DMS153 treated with DMSO at 0.1 percent for 48 hours (cell line): ENCODE data around the gene PRSS50.

Source experiments
- DNase-seq: peaks from one replicate; lab custom pipeline; 2025; ENCODE audit not compliant: unreplicated experiment; lab: John Stamatoyannopoulos, UW

PRSS50 gene

DNA sequence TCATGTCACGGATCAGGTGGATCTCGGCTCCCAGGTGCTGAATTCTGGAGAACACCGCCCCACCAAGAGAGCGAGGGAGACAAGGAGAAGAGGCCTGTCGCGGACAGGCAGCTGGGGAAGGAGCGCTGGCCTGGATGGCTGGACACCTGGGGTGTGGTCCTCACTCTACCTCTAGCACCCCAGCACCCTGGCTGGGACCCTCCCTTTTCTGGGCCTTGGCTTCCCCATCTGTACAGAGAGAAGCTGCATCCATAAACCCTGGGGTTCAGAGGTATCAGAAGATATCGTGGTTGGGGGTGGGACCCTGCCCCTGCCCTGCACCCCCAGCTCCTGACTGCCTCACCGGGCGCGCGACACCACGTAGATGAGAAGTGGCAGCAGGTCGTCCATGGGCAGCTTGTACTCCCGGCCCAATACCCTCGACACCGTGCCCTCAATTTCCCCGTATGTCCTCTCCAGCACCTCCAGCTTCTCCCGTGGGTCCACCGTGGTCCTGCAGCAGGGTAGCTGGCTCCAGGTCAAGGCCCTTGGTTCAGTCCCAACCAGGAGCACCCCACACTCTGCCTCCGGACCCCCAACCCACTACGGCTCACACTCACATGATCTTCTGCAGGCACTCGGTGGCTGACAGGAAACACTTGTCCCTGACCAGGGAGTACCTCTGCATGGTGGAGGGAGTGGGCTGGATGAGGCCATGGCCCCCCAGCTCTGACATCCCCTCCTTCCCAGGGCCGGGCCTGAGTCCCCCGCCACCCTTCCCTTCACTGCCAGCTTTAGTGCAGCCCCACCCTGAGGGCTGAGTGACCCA lies 45.9 kb downstream of the PRSS50 start:
- DNase-seq, result no peak

DNA sequence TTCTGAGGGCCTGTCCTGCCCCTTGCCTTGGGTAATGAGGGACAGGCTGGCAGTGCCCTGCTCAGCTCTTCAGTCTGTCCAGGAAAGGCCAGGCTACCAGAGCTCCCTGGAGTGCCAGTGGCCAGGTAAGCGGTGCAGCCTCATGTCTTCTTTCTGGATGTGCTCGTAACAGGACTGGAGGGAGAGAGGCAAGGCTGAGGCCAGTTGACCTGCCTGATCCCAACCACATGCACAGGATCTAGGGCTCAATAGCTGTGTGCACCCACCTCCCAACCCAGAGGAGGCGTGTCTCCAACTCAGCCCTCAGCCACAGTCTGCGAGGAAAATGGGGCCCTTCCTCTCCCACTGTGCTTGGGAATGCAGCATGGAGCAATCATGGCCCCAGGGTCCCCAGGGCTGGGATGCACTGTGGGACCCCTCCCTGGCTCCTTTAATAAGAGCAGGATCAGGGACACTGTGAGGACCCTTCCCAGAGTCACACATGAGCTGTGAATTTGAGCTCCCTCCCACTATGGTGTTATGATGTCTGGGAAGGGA lies 46.7 kb downstream of the PRSS50 start:
- DNase-seq, result no peak

DNA sequence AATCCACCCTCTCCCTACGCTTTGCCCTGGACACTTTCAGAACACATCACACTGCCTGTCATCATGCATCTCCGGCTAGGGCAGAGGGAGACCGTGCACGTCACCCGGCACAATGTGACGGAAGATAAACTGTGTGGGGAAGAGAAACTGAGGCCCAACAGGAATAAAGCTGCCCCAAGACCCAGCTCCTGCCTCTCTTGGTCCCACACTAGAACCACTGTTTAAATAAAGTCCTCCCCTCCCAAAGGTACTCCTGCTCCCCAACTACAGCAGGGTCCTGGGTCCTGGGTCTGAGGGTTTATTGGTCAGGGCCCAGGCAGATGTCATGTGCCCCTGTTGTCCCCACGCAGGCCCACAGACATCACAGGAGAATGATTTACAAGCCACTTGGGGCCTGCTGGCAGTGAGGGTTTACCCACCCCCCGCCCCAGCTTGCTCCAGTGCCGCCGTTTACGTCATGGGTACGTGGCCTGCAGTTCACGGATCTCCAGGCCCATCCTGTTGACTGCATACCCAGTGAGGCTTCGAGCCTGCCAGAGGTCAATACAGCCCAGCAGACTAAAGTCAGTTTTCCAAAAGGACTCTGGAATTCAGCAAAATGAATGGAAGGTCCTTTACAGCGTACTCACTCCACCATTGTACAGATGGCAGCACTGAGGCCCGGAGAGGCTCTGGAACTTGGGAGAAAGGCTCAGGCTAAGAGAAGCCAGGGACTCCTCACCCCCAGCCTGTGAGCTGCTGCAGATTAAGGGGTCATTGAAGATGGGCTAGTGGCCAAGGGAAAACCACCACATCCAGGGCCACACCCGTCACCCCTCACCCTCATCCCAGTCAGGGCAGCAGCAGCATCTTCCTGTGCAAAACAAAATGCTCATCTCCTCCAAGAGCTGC lies 47.4 kb downstream of the PRSS50 start:
- no peak for DNase-seq

DNA sequence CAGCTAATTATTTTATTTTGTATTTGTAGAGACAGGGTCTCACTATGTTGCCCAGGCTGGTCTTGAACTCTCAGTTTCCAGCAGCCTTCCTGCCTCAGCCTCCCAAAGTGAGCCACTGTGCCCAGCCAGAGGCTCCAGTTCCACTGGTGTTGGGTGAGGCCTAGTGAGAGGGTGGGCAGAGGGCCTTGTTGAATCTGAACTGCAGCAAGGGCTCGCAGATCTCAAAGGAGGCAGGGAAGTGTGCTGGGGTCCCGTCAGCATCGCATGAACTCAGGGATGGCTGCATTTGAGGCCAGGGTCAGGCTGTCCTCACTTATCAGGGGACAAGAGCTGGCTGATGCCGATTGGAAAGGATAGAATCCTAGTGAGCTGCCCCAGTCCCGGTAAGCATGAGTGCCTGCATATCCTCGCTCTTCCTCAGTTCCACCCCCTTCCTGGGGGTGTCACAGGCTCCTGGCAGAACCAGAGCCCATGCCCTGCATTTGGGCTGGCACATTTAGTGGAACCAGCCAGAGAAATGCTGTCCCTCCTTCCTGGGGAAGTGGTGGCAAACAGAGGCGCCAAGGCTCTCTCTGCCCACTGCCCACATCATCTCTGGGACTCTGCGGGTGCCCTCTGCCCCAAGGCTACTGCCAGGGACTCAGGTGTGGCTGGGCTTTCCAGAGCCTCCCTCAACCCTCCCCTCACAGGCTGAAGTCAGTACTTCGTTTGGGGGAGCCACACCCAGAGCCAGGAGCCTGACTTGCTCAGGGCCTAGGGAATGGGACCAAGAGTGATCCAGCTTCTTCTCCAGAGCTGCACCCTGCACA lies 48.3 kb downstream of the PRSS50 start:
- no peak for DNase-seq

DNA sequence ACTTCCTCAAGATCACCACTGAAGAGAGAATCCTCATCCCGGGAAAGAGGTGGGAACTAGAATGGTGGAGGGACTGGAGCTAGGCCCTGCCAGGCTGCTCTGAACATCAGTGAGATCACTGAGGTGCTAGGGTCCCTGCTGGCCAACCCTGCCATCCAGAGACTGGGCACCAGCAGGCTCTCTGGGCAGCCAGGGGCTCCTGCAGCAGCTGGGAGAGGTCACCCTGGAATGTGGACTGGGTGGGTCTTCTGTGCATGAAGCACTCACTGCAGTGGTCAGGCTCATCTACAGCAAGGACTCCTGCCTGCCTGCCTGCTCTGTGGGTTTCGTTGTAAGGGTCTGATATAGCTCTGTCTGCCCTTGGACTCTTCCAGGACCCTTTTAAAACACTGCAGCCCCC lies 49.1 kb downstream of the PRSS50 start:
- no peak for DNase-seq

DNA sequence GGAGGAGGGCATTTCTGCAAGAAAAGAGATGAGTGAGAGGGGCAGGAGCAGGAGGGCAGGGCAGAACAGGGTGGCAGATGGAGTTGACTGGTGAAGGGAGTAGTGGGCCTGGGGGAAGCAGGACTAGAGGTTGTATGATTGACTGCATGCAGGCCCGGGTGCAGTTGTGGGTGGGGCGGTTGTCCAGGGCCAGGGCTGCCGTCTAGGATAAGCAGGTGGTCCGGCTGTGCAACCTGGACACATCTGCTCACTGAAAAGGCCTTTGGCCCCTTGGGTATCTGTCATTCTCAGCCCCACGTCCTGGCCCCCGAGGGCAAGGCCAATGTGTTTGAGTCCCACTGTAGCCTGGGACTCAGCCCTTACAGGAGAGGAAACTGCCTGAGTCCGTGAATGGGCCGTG lies 49.6 kb downstream of the PRSS50 start:
- DNase-seq, result no peak

DNA sequence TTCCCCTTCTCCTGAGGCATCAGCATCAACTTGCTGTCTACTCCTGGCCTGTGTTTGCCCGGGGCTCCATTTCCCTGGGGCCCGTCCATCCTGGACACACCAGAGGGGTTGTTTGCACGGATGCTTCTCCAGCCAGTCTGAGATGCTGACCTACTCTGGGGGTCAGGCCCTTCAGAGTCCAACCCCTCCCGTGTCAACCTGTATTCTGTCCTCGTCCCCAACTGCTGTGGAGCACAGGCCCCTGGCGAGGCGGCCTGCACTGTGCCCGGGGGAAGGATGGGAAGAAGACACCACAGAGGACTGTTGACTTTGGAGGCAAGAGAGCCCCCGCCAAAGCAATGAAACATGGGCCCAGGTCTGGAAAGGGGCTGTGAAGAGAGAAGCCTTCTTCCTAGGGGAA lies 50.0 kb downstream of the PRSS50 start:
- no peak for DNase-seq

DNA sequence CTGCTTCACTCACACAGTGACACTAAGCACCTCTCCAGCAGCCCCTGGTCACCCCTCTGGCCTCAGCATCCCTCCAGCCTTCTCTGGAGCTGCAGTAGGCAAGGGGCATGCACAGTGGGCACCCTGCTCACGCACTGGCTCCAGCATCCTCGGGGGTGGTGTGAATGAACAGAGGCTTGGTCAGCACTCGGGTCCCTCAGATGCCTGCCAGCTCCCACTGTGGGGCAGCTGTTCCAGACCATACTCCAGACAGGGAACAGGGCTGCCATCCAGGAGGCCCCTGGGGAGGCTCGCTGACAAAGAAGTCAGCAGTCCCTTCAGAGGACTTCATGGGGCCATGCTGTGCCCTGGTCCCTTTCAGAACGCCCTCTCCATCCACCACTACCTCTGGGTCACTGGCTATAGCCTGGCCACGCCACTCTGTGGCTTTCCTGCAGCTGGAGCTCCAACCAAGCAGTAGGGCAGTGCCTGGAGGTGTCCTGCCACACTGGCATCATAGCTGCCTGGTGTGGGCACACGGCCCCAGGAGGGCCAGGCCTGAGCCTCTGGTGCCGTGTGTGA lies 50.5 kb downstream of the PRSS50 start:
- DNase-seq, result no peak

DNA sequence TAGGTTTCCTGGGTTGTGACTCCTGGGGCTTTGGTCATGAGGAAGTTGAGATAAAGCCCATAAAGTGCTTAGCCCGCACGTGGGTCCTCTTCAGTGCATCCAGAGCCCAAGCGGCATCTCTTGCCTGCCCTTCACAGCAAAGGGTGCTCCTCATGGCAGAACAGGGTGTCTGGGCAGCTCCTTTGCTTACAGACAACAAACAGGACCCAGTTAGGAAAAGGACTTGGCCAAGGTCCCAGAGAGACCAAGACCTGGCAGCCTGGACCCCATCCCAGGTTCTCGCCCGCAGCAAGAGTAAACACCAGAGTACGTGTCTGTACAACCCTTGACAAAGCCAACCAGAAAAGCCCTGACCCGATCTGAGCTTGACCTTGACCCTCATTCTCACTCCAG lies 51.2 kb downstream of the PRSS50 start:
- DNase-seq, result no peak

DNA sequence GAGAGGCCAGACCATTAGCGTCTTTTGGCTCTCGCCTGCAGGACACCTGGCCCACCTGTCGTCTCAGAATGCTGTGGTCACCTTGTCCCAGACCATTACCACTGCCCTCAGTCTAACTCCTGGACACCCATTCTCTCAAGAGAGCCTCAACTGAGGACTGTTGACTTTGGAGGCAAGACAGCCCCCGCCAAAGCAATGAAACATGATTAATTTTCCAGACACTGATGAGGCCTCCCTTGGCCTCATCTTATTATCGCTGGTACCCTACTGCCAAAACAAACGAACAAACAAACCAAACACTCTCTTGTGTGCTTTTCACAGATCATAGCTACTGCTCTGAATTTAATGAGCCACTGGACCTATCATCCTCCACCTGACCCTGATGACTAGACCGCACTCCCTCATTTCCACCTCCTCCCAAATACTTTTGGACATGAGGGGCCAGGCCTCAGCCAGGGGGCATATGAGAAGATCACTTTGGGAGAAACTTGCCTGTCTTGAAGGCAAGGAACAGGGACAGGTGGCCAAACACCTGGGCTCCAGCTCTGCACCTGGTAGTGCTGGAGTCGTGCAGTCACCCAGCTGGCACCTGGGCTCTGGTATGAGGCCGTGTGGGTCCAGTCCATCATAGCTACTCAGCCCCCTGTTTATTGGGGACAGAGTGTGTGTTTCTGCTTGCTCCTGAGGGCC lies 51.8 kb downstream of the PRSS50 start:
- DNase-seq, result no peak

DNA sequence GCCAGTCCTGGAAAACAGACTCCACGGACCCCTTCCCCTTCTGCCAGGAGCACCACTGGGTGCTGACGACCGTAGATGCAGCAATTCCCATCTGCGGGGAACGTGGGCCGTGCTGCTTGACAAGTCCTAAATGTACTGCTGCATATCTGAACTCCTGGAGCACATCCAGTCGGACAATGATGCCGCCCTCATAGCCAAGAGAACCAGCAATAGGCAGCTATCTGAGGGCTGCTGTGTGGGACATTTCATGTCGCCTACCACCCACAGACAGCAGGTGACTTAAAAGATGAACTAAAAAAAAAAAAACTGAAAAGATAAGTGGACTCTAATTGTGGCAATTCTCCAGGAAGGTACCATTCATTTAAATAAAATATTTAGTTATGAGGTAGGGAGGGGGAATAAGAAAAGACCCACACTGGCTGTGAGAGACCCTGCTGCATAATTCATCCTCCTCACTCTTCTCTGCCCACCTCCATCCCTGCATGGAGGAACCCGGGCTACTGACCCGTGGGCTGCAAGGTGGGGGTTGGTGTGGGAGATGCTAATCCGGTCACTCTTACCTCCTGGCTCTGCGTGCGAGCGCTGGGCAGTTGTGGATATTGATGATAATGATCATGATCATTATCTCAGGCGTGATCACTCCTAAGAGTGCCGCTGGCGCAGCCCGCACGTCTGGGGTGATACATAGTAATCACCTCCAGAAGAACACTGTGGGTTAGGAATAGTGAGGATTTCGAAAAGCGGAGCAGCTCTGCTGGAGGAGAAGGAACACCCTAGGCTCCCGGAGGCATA lies 52.5 kb downstream of the PRSS50 start:
- DNase-seq, result no peak

DNA sequence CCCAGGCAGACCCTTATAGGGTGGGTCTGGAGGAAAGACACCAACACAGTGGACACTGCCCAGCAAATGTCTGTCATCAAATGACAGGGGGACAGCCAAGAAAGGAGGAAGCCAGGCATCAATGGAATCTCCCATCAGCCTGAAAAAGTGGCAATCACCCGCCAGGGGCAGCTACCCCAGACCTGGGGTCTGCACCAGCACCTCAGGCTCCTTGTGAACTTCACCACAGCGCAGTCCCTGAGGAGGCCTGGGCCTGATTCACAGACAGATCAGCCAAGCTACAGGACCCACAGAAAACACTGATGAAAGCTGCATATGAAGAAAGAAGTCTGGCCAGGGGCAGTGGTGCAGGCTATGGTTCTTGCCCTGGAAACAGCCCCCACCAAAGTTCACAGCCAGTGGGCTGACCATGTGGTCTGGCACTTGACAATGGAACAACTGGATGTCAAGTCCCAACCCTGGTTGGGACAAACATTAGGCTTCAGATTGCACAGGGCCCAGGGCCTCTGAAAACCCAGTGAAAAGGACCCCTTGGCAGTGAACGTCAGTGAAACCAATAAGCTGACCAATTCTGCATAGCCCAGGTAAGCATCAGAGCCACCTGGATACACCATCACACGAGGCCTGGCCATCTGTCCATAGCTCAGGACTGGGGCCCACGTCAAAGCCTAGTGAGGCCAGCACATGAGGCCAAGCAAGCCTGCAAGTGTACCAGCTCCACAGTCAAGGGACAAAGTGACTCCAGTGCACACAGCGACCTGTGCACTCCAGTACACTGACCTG lies 53.3 kb downstream of the PRSS50 start:
- DNase-seq, result no peak

DNA sequence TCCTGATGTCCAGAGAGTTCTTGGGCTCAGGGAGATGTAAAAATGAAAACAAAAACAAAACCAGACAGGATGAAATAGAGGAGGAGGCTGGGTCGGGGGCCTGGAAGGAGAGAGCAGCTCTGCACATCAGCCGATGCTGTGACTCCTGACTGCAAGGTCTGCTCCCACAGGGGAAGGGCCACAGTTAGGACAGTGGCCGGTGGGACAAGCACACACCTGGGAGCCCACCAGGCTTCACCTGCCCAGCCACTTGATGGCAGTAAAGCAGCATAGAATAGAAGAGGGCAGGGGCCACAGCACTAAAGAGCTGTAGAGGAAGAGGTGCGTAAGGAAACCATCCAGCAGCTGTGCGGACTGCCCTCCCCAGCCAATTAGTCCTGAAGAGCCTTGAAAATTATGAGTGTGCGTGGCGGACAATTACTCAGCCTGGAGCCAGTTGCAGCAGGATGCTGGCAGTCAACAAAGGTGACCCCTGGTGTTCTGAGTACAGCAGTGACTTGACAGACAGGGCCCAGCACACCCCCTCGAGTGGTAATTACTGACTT lies 54.0 kb downstream of the PRSS50 start:
- DNase-seq, result no peak

DNA sequence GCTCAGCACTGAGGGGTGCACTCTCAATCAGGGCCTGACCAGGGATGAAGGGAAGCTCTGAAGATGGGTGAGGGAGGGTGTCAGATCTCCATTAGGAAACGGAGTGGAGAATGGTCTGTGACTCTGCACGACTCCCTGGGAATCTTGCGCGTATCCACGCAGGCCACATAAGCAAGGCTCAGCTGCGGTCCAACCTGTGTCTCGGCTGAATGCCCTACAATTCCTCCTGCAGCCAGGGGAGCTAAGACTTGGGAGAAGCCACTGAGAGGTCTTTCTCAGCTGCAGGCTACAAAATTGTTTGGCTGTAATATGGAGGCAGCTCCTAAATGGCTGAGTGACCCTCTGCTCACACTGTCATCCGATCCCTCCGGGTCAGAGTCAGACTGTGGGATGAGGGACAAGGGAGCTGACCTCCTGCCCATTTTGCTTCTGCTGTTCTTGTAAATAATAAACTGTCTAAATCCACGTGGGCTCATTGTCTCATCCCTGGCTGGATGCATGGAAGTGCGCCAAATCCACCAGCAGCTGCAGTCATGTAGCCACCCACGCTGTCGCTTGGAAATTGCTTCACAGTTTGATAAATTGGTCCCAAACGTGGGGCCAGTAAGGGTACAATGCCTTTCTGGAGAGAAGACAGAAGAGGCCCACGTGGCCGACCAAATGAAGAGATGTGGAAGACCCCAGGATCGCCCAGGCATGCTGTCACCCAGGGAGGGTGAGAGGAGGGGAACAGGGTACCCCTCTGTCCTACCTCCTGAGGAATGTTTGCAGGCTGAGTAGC lies 54.7 kb downstream of the PRSS50 start:
- DNase-seq, result no peak
